ENCODE measurements around the gene TSSK6.
"Not testable (repeated sequence)": the region's sequence is repeated elsewhere in the genome, so short reads cannot be mapped to it uniquely, and the experiment has no call there.

TSSK6 gene

DNA sequence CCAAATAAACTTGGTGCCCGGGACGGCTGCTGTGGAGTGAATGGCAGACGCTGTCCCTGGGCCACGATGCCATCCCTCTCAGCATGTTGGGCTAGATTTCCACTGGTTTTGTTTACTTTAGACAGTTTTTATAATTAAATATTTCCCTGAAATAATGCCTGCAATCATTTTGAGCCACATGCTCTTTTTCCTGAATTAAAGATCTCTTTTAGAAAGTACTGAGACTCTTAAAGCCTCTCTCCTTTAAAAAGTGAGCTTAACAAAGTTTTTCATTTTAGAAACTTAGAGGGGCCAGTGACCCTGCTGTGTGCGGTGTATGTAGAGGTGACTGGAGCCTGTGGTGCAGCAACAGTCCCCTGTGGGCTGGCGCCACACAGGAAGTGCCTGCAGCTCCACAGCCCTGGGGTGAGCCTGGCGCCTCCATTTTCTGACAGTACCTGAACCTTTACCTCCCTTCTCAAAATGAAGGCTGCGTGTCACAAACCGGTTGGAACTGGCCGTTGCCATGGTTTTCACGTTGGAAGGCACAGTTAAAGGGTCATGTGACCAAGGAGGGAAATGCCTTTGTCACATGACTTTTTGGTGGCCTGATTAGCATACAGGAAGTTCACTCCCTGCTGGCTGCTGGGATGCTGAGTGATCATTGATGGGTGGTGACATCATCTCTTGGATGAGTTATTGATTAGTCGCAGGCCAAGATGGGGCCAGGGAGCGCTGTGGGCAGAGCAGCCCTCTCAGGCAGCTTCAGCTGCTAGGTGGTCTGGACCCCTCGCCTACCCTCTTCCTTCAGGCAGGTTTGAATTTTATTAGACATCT is 26.3 kb downstream of the TSSK6 start:
- DNase-seq: peak in 52 of 56 donors; percentile 12 to 90 (median 64)

DNA sequence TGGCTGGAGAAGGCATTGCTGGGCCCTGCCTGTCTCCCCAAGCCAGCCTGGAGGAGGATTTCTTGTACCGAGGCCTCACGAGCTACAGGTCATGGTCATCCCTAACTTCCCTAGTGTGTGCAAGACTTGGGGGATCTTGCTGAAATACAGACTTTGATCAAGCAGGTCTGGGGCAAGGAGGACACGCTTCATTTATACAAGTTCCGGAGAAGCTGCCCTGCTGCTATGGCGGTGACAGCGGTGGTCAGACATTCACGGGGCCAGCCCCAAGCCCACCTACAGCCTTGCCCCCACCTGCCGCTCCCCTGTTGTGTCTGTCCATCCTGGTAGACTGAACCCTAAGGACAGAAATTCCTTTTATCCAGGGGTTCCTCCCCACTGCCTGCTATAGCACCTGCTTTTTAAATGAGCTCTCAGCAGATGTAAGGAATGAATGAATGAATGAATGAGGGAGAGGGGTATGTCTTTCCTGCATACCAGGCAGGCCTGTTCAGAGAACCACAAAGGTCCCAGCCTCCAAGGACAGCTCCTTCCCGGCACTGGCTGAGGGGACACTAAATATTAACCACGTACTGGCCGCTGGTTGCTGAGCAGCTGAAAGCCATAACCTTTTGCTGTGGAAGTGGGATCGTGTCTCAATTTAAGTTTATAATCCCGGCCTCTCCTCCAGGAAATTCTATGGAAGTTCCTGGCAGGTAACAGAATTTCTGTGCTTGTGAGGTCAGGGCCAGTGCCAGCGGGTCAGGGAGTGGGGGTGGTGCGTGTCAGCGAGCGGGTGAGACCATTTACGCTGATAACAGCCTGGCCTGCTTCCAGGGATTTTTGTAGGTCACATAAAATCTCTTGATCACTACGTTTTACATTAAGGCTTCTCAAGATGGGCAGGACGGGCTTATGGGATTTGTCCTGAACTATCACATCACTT is 27.1 kb downstream of the TSSK6 start:
- DNase-seq: no peak

DNA sequence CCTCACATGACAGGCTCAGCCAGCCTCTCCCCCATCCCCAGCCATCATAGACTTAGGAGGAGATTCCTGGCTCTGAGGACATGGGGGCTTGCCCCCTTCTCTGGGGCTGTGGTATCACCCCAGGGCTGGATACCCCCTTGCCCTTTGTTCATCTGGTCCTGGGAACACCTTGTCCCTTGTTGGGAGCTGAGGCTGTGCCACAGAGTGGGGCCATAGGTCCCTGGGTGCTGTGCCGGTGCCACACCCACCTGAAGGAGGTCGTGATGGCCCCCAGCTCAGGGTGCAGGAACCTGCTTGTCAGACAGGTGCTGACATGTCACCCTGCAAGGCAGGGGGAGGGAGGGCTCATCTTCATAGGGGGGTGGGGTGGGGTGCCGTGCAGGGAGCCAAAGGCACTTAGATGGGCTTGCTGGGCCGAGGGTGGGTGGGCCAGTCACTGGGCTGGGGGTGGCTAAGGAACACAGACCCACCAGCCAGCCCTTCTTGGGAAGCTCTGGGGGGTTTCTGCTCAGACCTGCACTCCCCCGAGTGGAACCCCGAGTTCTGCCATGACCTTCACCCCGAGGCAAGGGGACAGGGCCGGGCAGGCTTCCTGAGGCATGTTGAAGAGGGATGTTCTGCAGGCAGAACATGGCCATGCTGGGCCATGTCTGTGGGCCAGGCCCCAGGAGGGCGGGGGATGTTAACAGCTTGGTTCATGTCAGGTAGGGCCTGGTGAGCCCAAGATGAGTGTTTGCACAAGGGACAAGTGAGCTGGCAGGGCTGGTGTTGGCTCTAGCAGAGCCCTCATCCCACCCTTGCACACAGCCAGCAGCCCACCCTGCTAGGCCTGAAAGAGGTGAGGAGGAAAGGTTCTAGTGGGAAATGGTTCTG is 28.0 kb downstream of the TSSK6 start:
- DNase-seq: no peak

DNA sequence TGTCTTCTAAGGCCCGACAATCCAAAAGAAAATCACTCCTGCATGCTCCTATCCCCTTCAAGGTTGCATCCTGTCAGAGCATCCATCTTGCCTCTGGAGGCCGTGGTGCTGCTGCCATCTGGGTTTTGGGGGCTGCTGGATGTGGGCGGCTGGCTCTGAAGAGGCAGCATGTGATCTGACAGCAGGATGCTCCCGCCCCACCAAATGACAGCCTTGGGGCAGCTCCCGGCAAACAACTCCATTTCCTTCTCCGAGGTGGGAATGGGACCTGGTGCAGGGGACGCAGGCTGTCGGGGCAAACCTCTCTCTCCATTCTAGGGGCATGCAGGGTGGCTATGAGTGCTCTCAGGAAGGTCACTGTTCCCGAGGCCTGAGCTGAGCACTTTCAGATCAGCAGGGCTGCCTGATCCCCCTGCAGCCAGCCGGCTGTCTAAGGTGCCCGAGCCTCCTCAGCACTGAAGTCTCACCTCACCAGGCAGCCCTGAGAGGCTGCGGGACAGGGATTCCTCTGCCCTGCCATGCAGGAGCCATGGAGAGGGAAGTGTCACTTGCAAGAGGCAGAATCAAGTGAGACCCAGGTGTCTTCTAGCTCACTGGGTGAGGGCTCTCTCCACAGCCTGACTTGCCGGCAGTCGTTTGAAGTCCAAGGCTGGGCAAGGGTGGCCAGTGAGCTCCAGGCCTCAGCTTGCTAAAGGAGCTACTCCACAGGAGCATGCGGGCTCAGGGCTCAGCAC is 28.8 kb downstream of the TSSK6 start:
- DNase-seq: peak in 3 of 56 donors; percentile 13 to 22 (median 13)

DNA sequence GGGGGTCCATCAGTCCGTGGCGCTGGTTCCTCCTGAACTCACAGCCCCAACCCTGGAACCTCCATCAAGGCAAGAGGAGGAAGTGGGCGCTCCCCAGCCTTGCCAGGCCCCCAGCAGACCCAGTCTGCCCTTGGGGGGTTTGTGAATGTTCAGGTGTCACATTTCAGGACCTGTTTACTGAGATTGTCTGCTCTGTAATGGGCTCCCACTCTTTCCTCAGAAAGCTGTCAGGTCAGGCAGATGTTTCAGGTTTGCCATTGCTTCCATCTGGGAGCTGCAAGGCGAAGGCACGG is 29.4 kb downstream of the TSSK6 start:
- no peak for DNase-seq

DNA sequence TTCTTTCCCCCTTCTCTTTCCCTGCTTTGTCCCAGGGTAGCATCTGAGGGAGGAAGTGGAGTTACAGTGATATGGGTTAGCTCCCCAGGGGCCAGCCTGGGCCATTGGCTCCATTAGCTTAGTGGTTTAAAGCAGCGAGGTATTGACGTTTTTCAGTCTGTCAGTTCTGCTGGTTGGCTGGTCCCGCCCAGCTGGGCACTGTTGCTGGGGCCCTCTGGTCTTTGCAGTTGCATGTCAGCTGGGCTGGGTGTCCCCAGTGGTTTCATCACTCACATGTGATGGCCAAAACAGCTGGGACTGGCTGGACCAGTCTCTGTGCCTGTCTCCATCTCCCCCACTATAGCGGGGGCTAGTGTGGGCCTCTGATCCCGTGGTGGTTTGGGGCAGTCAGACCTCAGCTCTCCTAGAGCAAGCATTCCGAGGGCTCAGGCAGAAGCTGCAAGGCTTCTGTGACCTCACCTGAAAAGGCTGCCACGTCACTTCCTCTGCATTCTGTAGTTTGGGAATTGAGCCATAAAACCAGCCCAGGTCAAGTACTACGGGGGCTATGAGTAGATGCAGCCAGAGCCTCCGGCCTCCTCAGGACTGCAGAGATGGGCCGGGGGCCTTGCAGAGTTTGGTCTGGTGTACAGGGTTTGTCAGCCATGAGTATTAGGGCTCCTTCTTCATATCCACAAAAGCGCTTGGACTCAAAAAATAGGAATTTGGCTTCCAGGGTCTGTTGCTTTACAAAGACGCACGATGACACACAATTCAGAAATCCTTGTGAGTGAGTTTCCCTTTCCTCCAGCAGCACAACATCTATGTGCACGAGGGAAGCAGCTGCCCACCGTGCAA is 30.0 kb downstream of the TSSK6 start:
- DNase-seq: peak in 3 of 56 donors; percentile 7 to 18 (median 10)

DNA sequence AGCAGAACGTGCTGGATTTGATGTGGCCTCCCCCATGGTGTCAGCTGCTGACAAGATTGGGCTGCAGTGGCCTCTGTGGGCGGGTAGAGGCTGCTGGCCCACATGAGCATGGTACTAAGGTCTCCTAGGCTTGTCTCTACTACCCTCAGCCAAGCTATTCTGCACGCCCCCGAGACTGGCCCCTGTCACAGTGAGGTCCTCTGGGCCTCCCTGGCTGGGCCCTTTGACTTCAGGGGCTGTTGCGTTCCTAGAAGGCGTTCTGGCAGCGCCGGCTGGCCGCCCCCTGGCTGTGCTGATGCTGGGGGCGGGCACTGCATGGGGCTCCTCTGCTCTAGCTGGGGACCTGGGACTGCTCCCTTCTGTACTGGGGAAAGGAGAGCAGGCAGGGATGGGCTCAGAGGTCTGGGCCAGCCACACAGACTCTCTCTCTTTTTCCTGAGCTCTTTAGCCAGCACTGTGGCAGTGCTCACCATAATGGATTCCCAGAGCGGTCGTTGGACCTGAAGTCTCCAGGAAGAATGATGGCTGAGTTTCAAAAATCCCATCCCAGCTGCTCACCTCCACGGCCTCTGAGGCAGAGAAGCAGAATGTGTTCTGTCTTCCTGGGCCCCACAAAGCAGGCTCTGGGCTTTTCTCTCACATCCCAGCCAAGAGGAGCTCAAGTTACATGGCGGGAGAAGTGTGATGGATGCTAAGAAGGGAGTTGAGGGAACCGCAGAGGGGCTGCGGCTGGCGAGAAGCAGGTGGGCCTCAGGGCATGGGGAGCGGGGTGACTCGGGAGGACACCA is 32.3 kb downstream of the TSSK6 start:
- no peak for DNase-seq

DNA sequence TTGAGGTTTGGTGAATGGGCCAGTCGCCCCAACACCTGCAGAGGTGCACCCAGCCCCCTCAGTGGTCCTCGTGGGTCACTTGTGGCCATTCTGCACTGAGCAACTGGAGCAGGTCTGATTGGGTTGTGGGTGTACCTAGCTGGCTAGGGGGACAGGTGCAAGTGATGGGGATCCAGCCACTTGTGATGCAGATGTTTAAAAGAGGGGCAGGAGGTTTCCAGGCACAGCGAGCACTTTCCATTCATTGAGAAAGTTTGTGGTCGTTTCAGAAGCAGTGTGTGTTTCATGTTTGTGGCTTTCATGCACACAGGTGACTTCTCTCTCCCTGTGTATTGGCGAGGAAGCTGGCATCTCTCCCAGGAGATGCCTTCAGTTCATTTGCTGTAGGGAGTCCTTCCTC is 34.7 kb downstream of the TSSK6 start:
- DNase-seq: no peak

DNA sequence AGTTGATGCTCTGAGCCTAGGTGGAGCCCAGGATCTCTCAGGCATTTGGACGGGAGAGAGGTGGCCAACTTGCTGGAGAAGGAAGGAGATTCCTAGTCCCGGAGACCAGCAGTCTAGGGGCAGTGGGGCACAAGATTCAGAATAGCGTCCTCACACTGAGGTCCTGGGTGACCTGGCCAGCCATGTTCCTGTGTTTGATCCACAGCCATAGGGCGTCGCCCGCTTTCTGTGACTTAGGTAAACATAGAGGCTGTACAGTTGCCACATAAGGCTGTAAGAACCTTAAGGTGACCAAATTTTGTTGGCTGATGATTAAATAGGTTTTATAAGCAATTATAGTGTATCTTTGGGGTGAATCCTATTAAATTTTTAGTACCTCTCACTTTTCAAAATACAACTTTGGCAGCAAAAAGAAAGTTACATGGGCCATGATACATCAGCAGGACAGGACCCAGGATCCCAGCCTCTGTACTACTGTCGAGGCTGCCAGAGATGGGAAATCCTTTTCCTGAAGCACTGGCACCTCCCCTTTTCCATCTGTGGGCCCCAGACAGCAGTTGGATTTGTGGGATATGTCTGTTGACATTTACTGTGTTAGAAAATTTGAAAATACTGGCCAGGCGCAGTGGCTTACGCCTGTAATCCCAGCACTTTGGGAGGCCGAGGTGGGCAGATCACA is 37.5 kb downstream of the TSSK6 start:
- DNase-seq: no peak

DNA sequence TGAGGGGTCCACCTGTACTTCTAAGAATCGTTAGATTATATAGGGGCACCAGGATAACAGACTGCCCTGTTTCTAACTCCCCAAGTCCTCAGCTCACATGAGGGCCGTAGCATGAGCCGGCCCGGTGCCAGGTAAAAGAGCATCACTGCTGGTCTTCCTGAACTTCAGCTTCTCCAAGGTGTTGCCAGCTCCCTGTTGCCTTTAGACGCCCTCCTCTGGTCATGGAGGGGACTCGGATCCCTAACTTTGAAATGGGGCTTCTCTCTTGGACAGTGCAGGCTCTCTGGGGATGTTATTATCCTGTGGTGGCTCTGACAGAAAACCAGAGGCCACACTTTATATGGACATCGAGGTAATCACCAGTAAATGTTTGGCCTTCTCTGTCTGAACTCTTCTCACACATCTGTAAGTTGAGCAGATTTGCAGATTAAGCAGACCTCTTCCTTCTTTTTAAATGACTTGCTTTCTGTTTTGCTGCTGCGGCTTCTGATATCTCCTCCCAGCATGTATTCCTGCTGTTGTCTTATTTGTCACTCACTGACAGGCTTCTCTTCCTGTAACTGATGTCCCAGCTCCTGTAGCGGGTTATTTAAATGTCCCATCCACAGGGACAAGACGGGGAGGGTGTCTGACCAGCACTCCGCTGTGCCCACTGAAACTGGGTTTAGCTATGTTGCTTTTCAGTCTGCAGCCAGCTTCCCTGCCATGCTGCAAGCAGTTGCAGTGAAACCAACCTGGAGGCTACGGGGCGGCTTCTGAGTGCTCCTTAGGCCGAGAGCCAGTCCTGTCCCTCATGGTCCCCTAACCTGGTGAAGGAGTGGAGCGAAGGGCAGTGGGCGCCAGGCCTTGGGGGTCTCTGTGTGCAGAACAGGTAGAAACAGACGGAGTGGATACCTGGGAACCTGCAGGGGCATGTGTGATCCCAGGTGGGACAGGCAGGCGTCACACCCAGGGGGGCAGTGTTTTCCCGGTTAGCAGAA is 39.2 kb downstream of the TSSK6 start:
- DNase-seq: no peak

DNA sequence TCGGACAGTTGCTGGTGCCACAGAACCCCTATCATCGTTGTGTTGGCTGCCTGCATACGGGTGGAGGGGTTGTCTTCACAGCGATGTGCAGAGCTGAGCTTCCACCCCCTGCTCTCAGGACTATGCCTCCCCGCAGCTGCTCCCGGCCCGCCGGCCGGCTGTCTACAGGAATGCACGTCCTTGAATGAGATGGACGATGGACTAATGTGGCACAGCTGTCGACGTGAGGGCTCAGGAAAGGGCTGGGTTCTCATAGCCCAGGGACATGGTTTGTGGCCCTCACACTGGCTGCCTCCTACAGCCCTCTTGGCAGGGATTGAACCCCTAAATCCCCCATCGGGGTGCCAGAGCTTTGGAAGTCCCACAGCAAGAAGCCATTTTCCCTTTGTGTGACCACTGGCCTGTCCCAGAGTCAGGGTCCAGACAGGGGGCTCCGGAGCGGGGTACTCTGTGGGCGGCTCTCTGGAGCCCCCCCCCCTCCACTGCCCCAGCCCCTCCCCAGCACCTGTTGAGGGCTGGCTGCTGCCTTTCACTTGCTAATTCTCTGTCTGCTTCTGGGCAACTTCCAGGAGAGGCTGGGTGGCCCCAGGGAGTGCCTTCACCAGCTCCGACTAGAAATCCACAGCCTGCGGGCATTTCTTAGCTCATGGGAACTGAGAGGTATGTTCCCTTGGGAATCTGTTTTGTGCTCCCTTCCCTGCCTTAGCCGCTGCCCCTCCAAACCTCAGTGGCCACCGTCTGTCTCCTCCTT is 40.2 kb downstream of the TSSK6 start:
- no peak for DNase-seq

DNA sequence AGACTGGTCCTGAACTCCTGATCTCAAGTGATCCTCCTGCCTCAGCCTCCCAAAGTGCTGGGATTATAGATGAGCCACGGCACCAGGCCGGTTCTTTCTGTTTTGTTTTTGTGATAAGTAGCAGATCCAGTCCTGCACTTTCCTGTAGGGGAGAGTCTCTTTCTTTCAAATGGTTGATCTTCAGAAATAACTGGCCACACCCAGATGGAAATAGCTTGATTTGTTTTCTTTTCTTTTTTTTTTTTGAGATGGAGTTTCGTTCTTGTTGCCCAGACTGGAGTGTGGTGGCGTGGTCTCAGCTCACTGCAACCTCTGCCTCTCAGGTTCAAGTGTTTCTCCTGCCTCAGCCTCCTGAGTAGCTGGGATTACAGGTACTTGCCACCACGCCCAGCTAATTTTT is 43.2 kb downstream of the TSSK6 start:
- not testable (repeated sequence) for DNase-seq

DNA sequence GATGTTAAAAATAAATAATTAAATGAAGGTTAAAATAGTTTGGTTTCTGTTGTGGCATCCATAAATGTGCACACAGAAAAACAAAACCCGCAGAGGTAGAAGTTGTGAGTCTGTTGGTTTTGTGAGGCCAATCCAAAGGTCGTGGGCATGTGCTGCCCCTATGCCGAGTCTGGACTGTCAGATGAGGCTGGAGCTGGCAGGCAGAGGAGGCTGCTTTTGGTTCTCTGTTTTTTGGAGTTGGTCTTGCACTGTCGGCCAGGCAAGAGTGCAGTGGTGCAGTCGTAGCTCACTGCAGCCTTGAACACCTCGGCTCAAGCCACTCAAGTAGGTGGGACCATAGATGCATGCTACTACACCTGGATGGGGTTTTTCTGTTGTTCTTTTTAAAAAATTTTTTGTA is 43.7 kb downstream of the TSSK6 start:
- no peak for DNase-seq

DNA sequence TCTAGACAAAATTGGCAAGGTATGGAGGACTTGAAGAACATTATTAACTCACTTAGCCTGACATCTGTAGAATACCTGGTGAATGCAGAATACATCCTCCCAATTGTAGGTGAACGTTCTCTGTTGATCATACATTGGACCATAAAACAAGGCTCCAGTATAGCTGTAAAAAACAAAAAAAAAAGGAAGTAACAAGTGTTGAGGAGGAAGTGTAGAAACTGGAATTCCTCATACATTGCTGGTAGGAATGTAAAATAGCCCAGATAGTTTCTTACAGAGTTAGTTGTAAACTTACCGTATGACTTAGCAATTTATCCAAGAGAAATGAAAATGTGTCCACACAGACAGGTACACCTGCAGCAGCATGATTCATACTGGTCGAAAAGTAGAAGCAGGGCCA is 44.8 kb downstream of the TSSK6 start:
- no peak for DNase-seq

DNA sequence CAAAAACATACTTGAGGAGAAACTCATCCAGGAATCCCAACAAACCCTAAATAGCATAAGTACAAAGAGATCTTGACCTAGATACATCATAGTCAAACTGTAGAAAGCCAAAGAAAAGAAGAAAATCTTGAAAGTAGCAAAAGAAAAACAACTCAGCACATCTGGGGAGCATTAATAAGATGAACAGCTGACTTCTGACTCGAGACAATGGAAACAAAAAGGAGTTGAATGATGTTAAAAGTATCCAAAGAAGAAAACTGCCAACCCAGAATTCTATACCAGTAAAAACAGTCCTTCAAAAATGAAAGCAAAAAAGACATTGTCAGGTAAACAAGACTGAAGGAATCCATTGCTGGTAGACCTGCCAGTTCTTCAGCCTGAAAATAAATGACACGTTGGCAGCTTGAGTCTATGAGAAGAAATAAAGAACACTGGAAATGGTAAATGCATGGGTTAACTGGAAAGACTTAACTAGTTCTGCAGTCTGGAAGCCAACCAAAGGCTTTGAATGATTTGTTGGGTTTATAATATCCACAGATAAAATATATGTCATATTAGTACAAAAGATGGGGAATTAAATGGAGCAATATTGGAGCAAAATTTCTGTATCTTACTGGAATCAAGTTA is 46.8 kb downstream of the TSSK6 start:
- no peak for DNase-seq

DNA sequence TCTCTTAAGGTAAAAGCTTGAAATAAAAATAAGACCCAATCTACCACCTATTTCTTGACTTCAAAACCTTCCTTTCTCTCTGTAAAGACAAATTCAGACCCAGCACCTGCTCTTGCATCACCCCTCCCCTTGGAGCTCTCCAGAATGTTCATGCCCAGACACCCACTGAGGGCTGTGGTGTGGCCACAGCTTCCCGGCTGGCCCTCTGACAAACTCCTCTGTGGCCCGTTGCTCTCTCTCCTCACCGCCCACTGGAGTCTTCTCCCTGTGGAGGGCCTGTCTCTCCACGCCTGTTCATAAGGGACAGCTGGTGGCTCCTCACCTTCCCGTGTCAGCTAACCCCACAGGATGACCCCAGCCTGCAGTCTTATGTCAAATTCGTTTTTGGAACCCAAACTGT is 49.1 kb downstream of the TSSK6 start:
- DNase-seq: no peak
